BLaER1 (cell line): Measurements from ENCODE around the gene TGM1.

ENCODE experiments used
- H3K27ac ChIP-seq: shearing (Covaris generic); formaldehyde crosslinking; 2 replicates; pipeline ENCODE4 v1.8.1; 2022
- H3K27me3 ChIP-seq: shearing (Covaris generic); formaldehyde crosslinking; 2 replicates; pipeline ENCODE4 v1.8.1; 2022
- H3K36me3 ChIP-seq: shearing (Covaris generic); formaldehyde crosslinking; 2 replicates; pipeline ENCODE4 v1.8.1; 2022
- H3K4me1 ChIP-seq: shearing (Covaris generic); formaldehyde crosslinking; 2 replicates; pipeline ENCODE4 v1.8.1; 2022
- H3K4me2 ChIP-seq: shearing (Covaris generic); formaldehyde crosslinking; 2 replicates; pipeline ENCODE4 v1.8.1; 2022
- H3K4me3 ChIP-seq: shearing (Covaris generic); formaldehyde crosslinking; 2 replicates; pipeline ENCODE4 v1.8.1; 2022
- H3K9ac ChIP-seq: shearing (Covaris generic); formaldehyde crosslinking; 2 replicates; pipeline ENCODE4 v1.8.1; 2022
- H3K9me3 ChIP-seq: shearing (Covaris generic); formaldehyde crosslinking; 2 replicates; pipeline ENCODE4 v1.8.1; 2022
- H4K20me1 ChIP-seq: shearing (Covaris generic); formaldehyde crosslinking; 2 replicates; pipeline ENCODE4 v1.8.1; 2022
- Cebpa-rat ChIP-seq: shearing (Covaris generic); IDR thresholded peaks from 2 replicates; pipeline ENCODE4 v1.8.1; 2022

The TGM1 gene

DNA sequence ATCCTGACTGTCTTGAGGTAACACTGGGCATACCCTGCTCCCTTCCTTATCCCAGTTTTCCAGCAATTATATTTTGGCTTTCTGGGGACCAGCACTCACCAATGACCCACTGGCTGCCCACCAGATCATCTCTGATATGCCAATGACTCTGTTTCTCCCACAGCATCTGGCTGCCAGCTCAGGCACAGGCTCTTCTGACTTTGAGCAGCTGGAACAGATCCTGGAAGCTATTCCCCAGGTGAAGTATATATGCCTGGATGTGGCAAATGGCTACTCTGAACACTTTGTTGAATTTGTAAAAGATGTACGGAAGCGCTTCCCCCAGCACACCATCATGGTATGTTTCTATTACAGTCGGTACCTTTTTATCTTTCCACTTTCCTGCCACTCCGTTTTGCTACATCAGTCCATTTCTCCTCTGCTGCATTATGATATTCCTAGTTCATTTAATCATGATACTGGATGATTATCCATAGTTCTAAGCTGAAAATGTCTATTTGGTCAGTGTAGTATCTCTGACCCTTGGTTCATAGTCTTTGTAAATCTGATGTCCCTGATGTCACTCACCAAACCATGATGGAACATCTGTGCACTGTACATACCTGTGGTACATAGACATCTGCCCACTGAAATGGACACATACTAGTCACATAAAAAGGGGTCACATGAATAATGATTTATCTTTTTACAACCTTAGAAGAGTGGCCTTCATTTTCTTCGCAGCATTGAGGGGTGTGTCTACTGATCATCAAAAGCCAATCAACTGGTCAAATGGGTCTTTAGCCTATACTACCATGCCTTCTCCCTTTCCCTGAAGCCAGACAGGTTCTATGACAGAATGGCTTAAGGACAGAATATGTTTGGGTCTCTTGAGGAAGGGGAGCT is 26.9 kb downstream of the TGM1 start:
- Histone ChIP-seq H3K4me2 (no peak overlapping the region), H3K36me3 (peaks cover 70% of the 10 kb centered on the region), H3K9me3 (no peaks in the 10 kb centered on the region), H3K9ac (no peak overlapping the region), H3K27me3 (no peaks in the 10 kb centered on the region), H3K4me1 (peaks cover 53% of the 10 kb centered on the region), H3K27ac (no peak overlapping the region), H4K20me1 (peaks cover 35% of the 10 kb centered on the region), H3K4me3 (no peak overlapping the region)
- no peak for TF ChIP-seq Cebpa-rat

DNA sequence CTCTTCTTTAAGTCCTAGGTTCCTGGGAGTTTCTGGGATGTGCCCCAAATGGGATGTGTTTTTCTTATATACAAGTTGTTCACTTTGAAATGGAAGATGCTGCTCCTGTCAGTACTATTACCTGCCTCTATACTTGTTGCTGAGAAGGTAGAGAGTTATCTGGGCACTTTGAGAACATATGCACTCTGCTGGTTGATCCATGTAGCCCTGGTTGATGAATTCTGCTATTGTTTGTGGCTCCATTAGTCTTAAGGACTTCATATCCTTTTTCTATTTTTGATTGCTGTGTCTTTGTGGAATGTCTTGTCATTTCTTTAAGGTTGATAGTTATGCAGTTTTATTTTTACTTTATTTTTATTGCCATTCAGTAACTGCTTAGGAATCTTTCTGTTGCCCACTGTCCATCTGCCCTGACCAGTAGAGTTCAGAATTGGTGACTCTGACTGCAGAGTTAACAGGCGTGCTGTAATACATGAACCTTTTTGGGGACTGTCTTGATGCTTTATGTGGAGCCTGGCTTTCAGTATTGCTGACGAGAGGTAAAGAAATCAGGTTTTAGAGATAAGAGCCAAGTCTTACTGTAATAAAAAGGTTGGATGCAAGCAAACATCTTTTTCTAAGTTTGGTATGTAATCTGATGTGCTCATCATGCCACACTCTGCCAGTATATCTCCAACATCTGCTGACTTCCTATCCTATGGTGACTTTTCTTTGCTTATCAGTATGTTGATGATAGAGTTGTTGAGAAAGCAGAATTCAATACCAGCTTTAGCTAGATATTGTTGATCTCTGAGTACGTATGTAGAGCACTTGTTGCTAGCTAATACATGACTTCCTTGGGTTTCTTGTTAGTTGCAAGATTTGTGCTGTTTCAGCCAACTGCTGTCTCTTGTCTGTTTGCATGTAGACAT is 28.6 kb downstream of the TGM1 start:
- H4K20me1 ChIP-seq = peaks cover 18% of the 10 kb centered on the region; the same call in 1 of the 2 replicates
- no peak overlapping the region for H3K27ac ChIP-seq
- peaks cover 48% of the 10 kb centered on the region for H3K4me1 ChIP-seq
- no peak overlapping the region for H3K4me3 ChIP-seq
- H3K27me3 ChIP-seq = no peaks in the 10 kb centered on the region
- TF ChIP-seq Cebpa-rat = no peak
- no peaks in the 10 kb centered on the region for H3K9me3 ChIP-seq
- H3K9ac ChIP-seq = peak overlapping the region; percentile 89; the same call in 1 of the 2 replicates
- H3K4me2 ChIP-seq = peak overlapping the region; percentile 93
- H3K36me3 ChIP-seq = peaks cover 59% of the 10 kb centered on the region

DNA sequence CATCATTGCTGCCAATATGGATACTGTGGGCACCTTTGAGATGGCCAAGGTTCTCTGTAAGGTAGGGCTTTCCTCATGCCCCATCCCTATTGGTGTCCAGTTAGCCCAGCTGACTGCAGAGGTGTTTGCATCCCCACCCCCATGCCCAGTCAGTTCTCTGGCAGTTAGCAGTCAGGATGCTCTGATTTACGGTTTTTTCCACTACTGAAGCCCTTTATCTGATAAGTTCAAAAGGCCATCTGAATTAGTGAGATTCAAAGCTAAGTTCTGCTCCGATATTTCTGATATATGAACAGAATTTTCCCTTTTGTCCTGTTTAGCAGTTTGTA is 29.5 kb downstream of the TGM1 start:
- no peak for TF ChIP-seq Cebpa-rat

DNA sequence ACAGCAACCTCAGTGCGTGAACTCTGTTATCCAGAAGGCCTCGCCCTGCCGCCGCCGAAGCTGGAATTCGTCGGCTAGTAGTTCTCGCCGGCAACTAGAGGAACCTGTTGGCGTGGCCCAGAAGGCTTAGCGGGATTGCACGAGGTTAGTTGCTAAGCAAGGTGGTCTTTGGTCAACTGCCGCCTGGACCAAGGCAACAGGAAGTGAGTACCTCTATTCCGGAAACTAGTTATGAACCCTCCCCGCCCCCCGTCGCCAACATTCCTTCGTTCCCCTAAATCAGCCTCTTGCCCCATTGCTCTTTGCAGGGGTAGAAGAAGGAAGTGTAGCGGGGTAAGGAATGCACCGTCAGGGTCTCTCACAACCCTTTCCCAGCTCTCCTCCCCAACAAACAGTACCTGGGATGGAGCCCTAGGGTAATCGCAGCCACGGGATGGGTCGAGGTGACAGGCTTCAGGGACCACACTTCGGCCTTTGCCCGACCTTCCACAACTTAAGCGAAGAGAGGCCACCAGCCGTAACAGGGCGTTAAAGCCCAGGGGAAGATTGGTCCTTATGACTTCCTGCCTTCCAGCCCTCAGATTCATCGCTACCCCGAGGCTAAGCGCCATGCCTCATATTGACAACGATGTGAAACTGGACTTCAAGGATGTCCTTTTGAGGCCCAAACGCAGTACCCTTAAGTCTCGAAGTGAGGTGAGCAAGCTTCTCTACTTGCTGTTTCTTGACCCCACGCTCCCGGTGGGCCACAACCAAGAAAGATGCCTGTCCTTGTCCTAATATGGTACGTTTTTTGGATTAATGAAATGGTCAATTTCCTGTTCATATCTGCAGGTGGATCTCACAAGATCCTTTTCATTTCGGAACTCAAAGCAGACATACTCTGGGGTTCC is 30.1 kb downstream of the TGM1 start, which contains the start of gene GMPR2:
Gene GMPR2 (plus strand): TSS at position 285 of the 893 bp plus-strand sequence. CDS start 325 bp downstream, at position 610.
- Histone ChIP-seq H3K27ac (peak within 1 kb of the TSS; percentile 85), H3K36me3 (peaks cover 56% of the 10 kb centered on the region), H3K27me3 (no peaks in the 10 kb centered on the region), H3K4me1 (peaks cover 39% of the 10 kb centered on the region), H3K9ac (peak within 1 kb of the TSS; percentile 89), H3K9me3 (no peaks in the 10 kb centered on the region), H3K4me2 (peak within 1 kb of the TSS; percentile 93), H4K20me1 (peaks cover 3% of the 10 kb centered on the region; the same call in 1 of the 2 replicates), H3K4me3 (peak within 1 kb of the TSS; percentile 85)
- no peak for TF ChIP-seq Cebpa-rat

More for the DNA sequence above, 29.5 kb downstream of the TGM1 start:
- peaks cover 9% of the 10 kb centered on the region; the same call in 1 of the 2 replicates for H4K20me1 ChIP-seq
- peaks cover 39% of the 10 kb centered on the region for H3K4me1 ChIP-seq
- H3K36me3 ChIP-seq = peaks cover 56% of the 10 kb centered on the region
- H3K9me3 ChIP-seq = no peaks in the 10 kb centered on the region
- H3K27me3 ChIP-seq = no peaks in the 10 kb centered on the region
- peak overlapping the region; percentile 93 for H3K4me2 ChIP-seq
- H3K4me3 ChIP-seq = peak overlapping the region; percentile 85
- H3K27ac ChIP-seq = peak overlapping the region; percentile 85
- H3K9ac ChIP-seq = peak overlapping the region; percentile 89

DNA sequence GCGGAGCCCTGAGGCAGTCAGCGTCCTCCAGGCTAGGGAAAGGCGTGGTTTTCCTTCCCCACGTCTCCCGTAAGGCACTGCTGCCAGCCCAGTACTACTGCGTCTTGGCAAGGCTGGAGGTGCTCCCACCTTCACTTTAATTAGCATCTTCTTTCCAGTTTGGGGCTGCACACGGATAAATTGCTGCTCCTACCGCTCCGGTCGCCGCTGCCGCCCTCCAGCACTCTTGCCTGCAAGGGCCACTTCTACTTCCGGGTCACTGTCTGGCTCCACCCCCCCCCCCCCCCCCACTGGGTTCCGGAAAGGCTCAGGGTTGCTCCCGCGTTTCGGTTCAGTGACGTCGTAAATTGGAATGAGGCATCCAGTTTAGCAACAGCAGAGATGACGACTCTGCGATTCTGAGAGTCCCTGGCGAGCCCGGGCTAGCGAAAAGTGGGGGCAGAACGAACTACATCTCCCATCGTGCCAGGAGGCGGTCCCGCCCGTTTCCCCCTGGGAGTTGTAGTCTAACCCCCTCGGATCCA is 30.8 kb downstream of the TGM1 start, which contains the start of gene NEDD8:
Gene NEDD8 (minus strand): TSS at position 247 of the 524 bp plus-strand sequence. CDS start 100 bp downstream, at position 147.
- Histone ChIP-seq H4K20me1 (peaks cover 1% of the 10 kb centered on the region; the same call in 1 of the 2 replicates), H3K9ac (peak within 1 kb of the TSS; percentile 89), H3K4me1 (peaks cover 39% of the 10 kb centered on the region), H3K36me3 (peaks cover 56% of the 10 kb centered on the region), H3K4me2 (peak within 1 kb of the TSS; percentile 93), H3K9me3 (no peaks in the 10 kb centered on the region), H3K27ac (peak within 1 kb of the TSS; percentile 85), H3K4me3 (peak within 1 kb of the TSS; percentile 85), H3K27me3 (no peaks in the 10 kb centered on the region)
- TF ChIP-seq Cebpa-rat = no peak

DNA sequence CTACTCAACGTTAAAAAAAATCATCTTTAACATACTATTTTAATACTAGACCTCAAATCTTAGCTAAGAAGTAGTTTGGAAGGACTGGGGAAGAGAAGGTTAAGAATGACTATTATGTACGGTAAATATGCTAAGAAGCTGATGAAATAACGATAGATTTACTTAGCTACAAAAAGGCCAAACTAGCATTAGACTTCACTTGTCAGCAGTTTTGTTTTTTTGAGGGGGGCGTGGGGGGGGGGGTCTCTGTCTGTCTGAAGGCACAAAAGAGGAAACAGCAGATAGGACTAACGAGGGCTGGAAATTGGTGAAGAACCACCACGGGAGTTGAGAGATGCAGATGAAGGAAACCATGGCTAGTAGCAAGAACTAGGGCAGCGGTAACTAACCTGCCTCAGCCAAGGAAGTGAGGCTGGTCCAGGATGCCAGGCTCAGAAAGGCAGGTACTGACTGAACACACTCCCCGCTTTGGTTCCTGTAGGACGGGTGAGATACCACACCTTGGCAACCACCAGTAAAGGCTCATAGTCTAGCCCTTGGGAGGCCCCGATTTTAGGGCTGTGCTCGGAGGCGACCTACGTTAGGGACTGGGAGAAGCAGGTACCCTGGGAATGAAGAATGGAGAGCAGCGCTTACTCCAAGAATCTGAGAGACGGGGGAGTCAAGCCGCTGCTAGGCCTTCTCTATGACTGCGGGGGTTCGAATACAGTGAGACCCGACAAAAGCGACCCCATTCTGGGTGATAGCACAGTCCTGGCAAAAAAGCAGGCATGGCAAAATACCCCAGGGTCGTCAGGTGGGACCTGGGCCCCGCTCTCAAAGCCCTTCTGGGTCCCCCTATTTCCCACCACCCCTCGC is 31.5 kb downstream of the TGM1 start:
- H3K9me3 ChIP-seq = no peaks in the 10 kb centered on the region
- no peak for TF ChIP-seq Cebpa-rat
- peak overlapping the region; percentile 89 for H3K9ac ChIP-seq
- peaks cover 49% of the 10 kb centered on the region for H3K36me3 ChIP-seq
- peak overlapping the region; percentile 85 for H3K4me3 ChIP-seq
- peaks cover 8% of the 10 kb centered on the region; the same call in 1 of the 2 replicates for H4K20me1 ChIP-seq
- H3K27ac ChIP-seq = peak overlapping the region; percentile 85
- no peaks in the 10 kb centered on the region for H3K27me3 ChIP-seq
- H3K4me2 ChIP-seq = peak overlapping the region; percentile 93
- H3K4me1 ChIP-seq = peaks cover 39% of the 10 kb centered on the region

DNA sequence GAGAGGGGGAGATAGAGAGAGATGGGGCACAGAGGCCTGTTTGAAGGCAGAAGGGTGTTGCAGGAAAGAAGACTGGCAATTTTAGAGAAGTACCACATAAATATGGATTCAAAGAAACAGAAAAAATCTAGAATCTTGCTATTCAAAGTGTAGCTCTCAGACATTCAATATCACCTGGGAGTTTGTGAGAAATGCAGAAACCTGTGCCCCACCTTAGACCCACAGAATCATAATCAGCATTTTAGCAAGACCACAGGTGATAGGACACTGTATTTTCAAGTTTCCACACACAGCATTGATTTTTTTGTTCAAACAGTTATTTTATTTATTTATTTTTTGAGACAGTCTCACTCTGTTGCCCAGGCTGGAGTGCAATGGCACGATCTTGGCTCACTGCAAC is 34.1 kb downstream of the TGM1 start:
- no peaks in the 10 kb centered on the region for H3K9me3 ChIP-seq
- peaks cover 24% of the 10 kb centered on the region for H3K4me1 ChIP-seq
- peaks cover 25% of the 10 kb centered on the region; the same call in 1 of the 2 replicates for H4K20me1 ChIP-seq
- no peak overlapping the region for H3K27ac ChIP-seq
- H3K36me3 ChIP-seq = peaks cover 28% of the 10 kb centered on the region
- H3K4me2 ChIP-seq = no peak overlapping the region
- H3K27me3 ChIP-seq = no peaks in the 10 kb centered on the region
- TF ChIP-seq Cebpa-rat = no peak
- H3K4me3 ChIP-seq = no peak overlapping the region
- H3K9ac ChIP-seq = no peak overlapping the region

DNA sequence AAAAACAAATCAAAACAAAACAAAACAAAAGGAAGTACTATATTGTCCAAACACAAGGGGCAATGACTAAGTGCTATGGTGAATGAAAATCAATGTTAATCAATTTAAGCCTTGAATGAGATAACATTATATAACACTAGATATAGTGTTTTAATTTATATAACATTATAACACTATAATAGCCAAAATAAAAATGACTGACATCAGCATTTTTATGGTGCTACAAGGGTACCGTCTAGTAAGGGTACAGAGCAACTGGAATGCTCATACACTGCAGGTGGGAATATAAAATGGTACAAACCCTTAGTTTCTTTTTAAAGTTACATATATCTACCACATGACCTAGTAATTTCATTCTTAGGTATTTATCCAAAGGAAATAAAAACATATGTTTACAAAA is 36.5 kb downstream of the TGM1 start:
- Histone ChIP-seq H3K9me3 (no peaks in the 10 kb centered on the region), H3K9ac (no peak overlapping the region), H3K4me3 (no peak overlapping the region), H3K4me1 (peaks cover 15% of the 10 kb centered on the region), H3K4me2 (no peak overlapping the region), H3K36me3 (peaks cover 28% of the 10 kb centered on the region), H4K20me1 (peaks cover 45% of the 10 kb centered on the region), H3K27ac (no peak overlapping the region), H3K27me3 (no peaks in the 10 kb centered on the region)
- TF ChIP-seq Cebpa-rat = no peak
